A549 (cell line): ENCODE results near the gene ZNF296.

ENCODE experiments used
- CEBPB ChIP-seq, 2 experiments: fragments of >200 bp in 1 of 2; sonication (Bioruptor Twin) in 1 of 2; formaldehyde crosslinking in 1 of 2; IDR thresholded peaks; 2 replicates each; pipeline ENCODE4 v1.6.1; 2012 to 2016
- EP300 ChIP-seq, 2 experiments: fragments of >200 bp; sonication (Bioruptor Twin); formaldehyde crosslinking; IDR thresholded peaks; 2 replicates in 1 of 2; 3 replicates in 1 of 2; pipeline ENCODE4 v1.6.1; 2016 to 2017
- NFE2L2 ChIP-seq: fragments of 150-350 bp; conservative IDR thresholded peaks from 2 replicates; pipeline ENCODE4 v1.6.1; 2014; ENCODE audit warnings: low read length
- RAD21 ChIP-seq, 2 experiments: fragments of >200 bp in 1 of 2; sonication (Bioruptor Twin) in 1 of 2; formaldehyde crosslinking in 1 of 2; IDR thresholded peaks in 1 of 2; conservative IDR thresholded peaks in 1 of 2; 2 replicates in 1 of 2; 3 replicates in 1 of 2; pipeline ENCODE4 v1.6.1; 2012 to 2018; ENCODE audit warnings: inconsistent platforms in 1 of 2

DNA sequence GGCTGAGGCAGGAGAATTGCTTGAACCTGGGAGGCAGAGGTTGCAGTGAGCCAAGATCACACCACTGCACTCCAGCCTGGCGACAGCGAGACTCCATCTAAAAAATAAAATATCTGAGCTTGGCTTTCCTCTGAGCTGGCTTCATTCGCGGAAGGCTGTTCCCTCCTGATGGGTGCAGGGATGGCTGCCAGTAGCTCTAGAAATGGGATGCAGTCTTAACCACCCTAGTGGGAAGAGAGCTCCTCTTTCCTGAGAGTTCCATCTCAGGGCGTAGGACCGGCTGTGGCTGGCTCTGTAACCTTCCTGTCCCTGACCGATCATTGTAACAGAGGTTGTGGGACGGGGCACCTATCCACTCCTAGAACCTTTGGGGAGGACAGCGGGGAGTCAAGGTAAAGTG lies 49.1 kb upstream of the ZNF296 start:
- no peak for TF ChIP-seq RAD21 (conservative IDR thresholded peaks at IDR 0.05 in 1 of 2, IDR thresholded peaks at IDR 0.05 in 1 of 2)
- TF ChIP-seq NFE2L2, result no peak
- TF ChIP-seq CEBPB (IDR thresholded peaks at IDR 0.05), result no peak
- no peak for TF ChIP-seq EP300 (IDR thresholded peaks at IDR 0.05)
